H9 (cell line): ENCODE data around the gene FOLR1. TPM values are rescaled to one million over a fixed set of nuclear protein-coding genes. Genes with fewer than 3 reads are reported as not detected.

Source experiments
- DNase-seq: peaks from one replicate; pipeline ENCODE4 v3.0.0-alpha.2; 2017
- H2AFZ ChIP-seq: one replicate; pipeline ENCODE4 v1.6.1; 2013; ENCODE audit warnings: mild to moderate bottlenecking, low read length, control low read depth, moderate library complexity
- H2AK5ac ChIP-seq: 2 replicates; pipeline ENCODE4 v1.6.1; 2013; ENCODE audit warnings: low read length, control low read depth, mixed read lengths; ENCODE audit not compliant: insufficient read length
- H2BK120ac ChIP-seq: one replicate; pipeline ENCODE4 v1.6.1; 2013; ENCODE audit warnings: low read depth, mild to moderate bottlenecking, low read length, control low read depth, inconsistent platforms; ENCODE audit not compliant: poor library complexity, severe bottlenecking
- H2BK12ac ChIP-seq: 2 replicates; pipeline ENCODE4 v1.6.1; 2013; ENCODE audit warnings: low read length, control low read depth, mixed read lengths, low read depth; ENCODE audit not compliant: insufficient read length
- H2BK15ac ChIP-seq: 2 replicates; pipeline ENCODE4 v1.6.1; 2013; ENCODE audit warnings: low read depth, low read length, control low read depth
- H2BK20ac ChIP-seq: one replicate; pipeline ENCODE4 v1.6.1; 2013; ENCODE audit warnings: low read depth, mild to moderate bottlenecking, low read length, control low read depth, inconsistent platforms; ENCODE audit not compliant: poor library complexity, severe bottlenecking
- H2BK5ac ChIP-seq: 2 replicates; pipeline ENCODE4 v1.6.1; 2013; ENCODE audit warnings: low read length, control low read depth, mixed read lengths; ENCODE audit not compliant: insufficient read length
- H3K14ac ChIP-seq: 2 replicates; pipeline ENCODE4 v1.6.1; 2013; ENCODE audit warnings: low read length, control low read depth; ENCODE audit not compliant: insufficient read depth
- H3K18ac ChIP-seq: 2 replicates; pipeline ENCODE4 v1.6.1; 2013; ENCODE audit warnings: low read depth, mild to moderate bottlenecking, mixed read lengths, low read length, control low read depth; ENCODE audit not compliant: insufficient read length
- H3K23ac ChIP-seq: 2 replicates; pipeline ENCODE4 v1.6.1; 2013; ENCODE audit warnings: low read length, control low read depth, mixed read lengths, low read depth; ENCODE audit not compliant: insufficient read length
- H3K23me2 ChIP-seq: 2 replicates; pipeline ENCODE4 v1.6.1; 2013; ENCODE audit warnings: low read depth, mild to moderate bottlenecking, mixed read lengths, low read length, control low read depth; ENCODE audit not compliant: insufficient read length, poor library complexity, severe bottlenecking
- H3K27ac ChIP-seq: 2 replicates; pipeline ENCODE4 v1.5.1; 2013; ENCODE audit warnings: low read length, control low read depth, mixed read lengths, low read depth; ENCODE audit not compliant: insufficient read length
- H3K27me3 ChIP-seq: 2 replicates; pipeline ENCODE4 v1.6.1; 2013; ENCODE audit warnings: low read length, control low read depth, inconsistent platforms; ENCODE audit not compliant: insufficient read depth
- H3K4ac ChIP-seq: 2 replicates; pipeline ENCODE4 v1.6.1; 2013; ENCODE audit warnings: low read depth, mild to moderate bottlenecking, control low read depth, inconsistent platforms, low read length, moderate library complexity
- H3K4me1 ChIP-seq: 2 replicates; pipeline ENCODE4 v1.6.1; 2013; ENCODE audit warnings: low read length, control low read depth, inconsistent platforms; ENCODE audit not compliant: insufficient read depth
- H3K4me2 ChIP-seq: 2 replicates; pipeline ENCODE4 v1.6.1; 2013; ENCODE audit warnings: low read length, control low read depth, mixed read lengths; ENCODE audit not compliant: insufficient read length, insufficient read depth
- H3K56ac ChIP-seq: 2 replicates; pipeline ENCODE4 v1.6.1; 2013; ENCODE audit warnings: low read depth, mild to moderate bottlenecking, mixed read lengths, low read length, control low read depth; ENCODE audit not compliant: insufficient read length
- H3K79me1 ChIP-seq: 2 replicates; pipeline ENCODE4 v1.6.1; 2013; ENCODE audit warnings: low read depth, mild to moderate bottlenecking, moderate library complexity, low read length, control low read depth, inconsistent platforms; ENCODE audit not compliant: insufficient read depth, poor library complexity, severe bottlenecking
- H3K79me2 ChIP-seq: 2 replicates; pipeline ENCODE4 v1.6.1; 2013; ENCODE audit warnings: low read length, control low read depth, inconsistent platforms; ENCODE audit not compliant: insufficient read depth
- H3K9ac ChIP-seq: 2 replicates; pipeline ENCODE4 v1.6.1; 2013; ENCODE audit warnings: low read length, control low read depth, mixed read lengths; ENCODE audit not compliant: insufficient read length; ENCODE audit errors: extremely low read depth
- H3K9me3 ChIP-seq: one replicate; pipeline ENCODE4 v1.6.1; 2013; ENCODE audit warnings: low read depth, low read length, inconsistent platforms; ENCODE audit not compliant: control insufficient read depth
- H3T11ph ChIP-seq: one replicate; pipeline ENCODE4 v1.6.1; 2013; ENCODE audit warnings: mild to moderate bottlenecking, low read length, control low read depth, inconsistent platforms
- H4K20me1 ChIP-seq: one replicate; pipeline ENCODE4 v1.6.1; 2013; ENCODE audit not compliant: control insufficient read depth, insufficient read length, insufficient read depth
- H4K5ac ChIP-seq: 2 replicates; pipeline ENCODE4 v1.6.1; 2013; ENCODE audit warnings: low read depth, mild to moderate bottlenecking, mixed read lengths, low read length, control low read depth; ENCODE audit not compliant: insufficient read length
- H4K8ac ChIP-seq: replicated peaks from 2 replicates; pipeline ENCODE4 v1.6.1; 2013; ENCODE audit warnings: low read length, control low read depth, mixed read lengths, low read depth; ENCODE audit not compliant: insufficient read length
- H4K91ac ChIP-seq: 2 replicates; pipeline ENCODE4 v1.6.1; 2013; ENCODE audit warnings: low read depth, mild to moderate bottlenecking, moderate library complexity, mixed read lengths, low read length, control low read depth; ENCODE audit not compliant: insufficient read length
- H3K27ac Mint-ChIP-seq, 3 experiments: 2 replicates in 2 of 3; 3 replicates in 1 of 3; pipeline ENCODE4 v1.8.0; 2020 to 2021; ENCODE audit warnings: mixed read lengths in 3 of 3, mild to moderate bottlenecking in 1 of 3, moderate library complexity in 1 of 3
- H3K27me3 Mint-ChIP-seq: 2 replicates; pipeline ENCODE4 v1.8.0; 2021; ENCODE audit warnings: low read depth, mild to moderate bottlenecking, moderate library complexity, mixed read lengths
- H3K36me3 Mint-ChIP-seq, 3 experiments: 2 replicates in 2 of 3; 3 replicates in 1 of 3; pipeline ENCODE4 v1.8.0; 2020 to 2021; ENCODE audit warnings: low read depth in 3 of 3, mixed read lengths in 3 of 3; ENCODE audit not compliant: insufficient read depth in 1 of 3
- H3K4me1 Mint-ChIP-seq, 2 experiments: 2 replicates each; pipeline ENCODE4 v1.8.0; 2020; ENCODE audit warnings: mixed read lengths in 2 of 2
- H3K4me3 Mint-ChIP-seq, 2 experiments: 2 replicates in 1 of 2; 3 replicates in 1 of 2; pipeline ENCODE4 v1.8.0; 2020 to 2021; ENCODE audit warnings: mild to moderate bottlenecking in 2 of 2, mixed read lengths in 2 of 2, moderate library complexity in 1 of 2
- H3K9me3 Mint-ChIP-seq, 2 experiments: 2 replicates in 1 of 2; 3 replicates in 1 of 2; pipeline ENCODE4 v1.8.0; 2020; ENCODE audit warnings: mild to moderate bottlenecking in 2 of 2, mixed read lengths in 2 of 2, moderate library complexity in 1 of 2
- CTCF ChIP-seq: fragments of 200-600 bp; sonication (generic); conservative IDR thresholded peaks from 3 replicates; pipeline ENCODE4 v1.8.0; 2021; ENCODE audit warnings: antibody characterized with exemption, mild to moderate bottlenecking
- WGBS: extraction: QIAGEN DNeasy Blood & Tissue Kit; methylation state at CpG from one replicate; pipeline ENCODE4 v1.1.7; 2013; ENCODE audit warnings: missing lambda C conversion rate, low lambda C conversion rate, mixed read lengths; ENCODE audit not compliant: insufficient read length; ENCODE audit errors: extremely low coverage; 5-methylcytosine and 5-hydroxymethylcytosine counted together
- total RNA-seq: library from RNA; stranded (reverse); gene quantifications from 2 replicates; pipeline ENCODE4 v1.2.1, GENCODE V29; 2021

FOLR1 gene
- total RNA-seq, 1 experiment from 2014 or later: 0.92 TPM

GRCh38 chr11:72222907-72223614, 31.1 kb downstream of the FOLR1 start:
- no peak overlapping the region for H3K27ac Mint-ChIP-seq
- H3K9me3 ChIP-seq: no peaks in the 10 kb centered on the region

More at GRCh38 chr11:72222907-72223614, 31.1 kb downstream of the FOLR1 start:
- H3K9me3 Mint-ChIP-seq: no peaks in the 10 kb centered on the region
- H3K4me3 Mint-ChIP-seq: peak overlapping the region; percentile 76 to 90
- no peak overlapping the region for H2BK5ac ChIP-seq
- H3K4me1 ChIP-seq: peaks cover 2% of the 10 kb centered on the region; the same call in 1 of the 2 replicates
- no peak overlapping the region for H3K56ac ChIP-seq
- H3K4me2 ChIP-seq: peak overlapping the region; percentile 97
- H3K4ac ChIP-seq: no peak overlapping the region
- peaks cover 27 to 38% of the 10 kb centered on the region in 2 experiments for H3K4me1 Mint-ChIP-seq
- no peak overlapping the region for H3K23ac ChIP-seq
- peaks cover 0 to 23% (median 16%) of the 10 kb centered on the region in 3 experiments; a peak in 6 of 7 replicates for H3K36me3 Mint-ChIP-seq
- peaks cover 14% of the 10 kb centered on the region for H3K27me3 Mint-ChIP-seq
- peaks cover 16% of the 10 kb centered on the region for H3K23me2 ChIP-seq
- WGBS: no CpG with 5 or more reads among the region's 47 CpGs
- no peak overlapping the region for H3K14ac ChIP-seq
- no peak for TF ChIP-seq CTCF
- no peak overlapping the region for H2BK20ac ChIP-seq
- H4K5ac ChIP-seq: no peak overlapping the region
- no peak overlapping the region for H3K9ac ChIP-seq
- peak; percentile 96 for DNase-seq
- H2AFZ ChIP-seq: peak overlapping the region; percentile 3
- H2BK15ac ChIP-seq: no peak overlapping the region
- no peak overlapping the region for H4K8ac ChIP-seq
- H2BK12ac ChIP-seq: no peak overlapping the region
- H3T11ph ChIP-seq: no peak overlapping the region
- peaks cover 4% of the 10 kb centered on the region; the same call in 1 of the 2 replicates for H3K79me2 ChIP-seq
- H4K20me1 ChIP-seq: peaks cover under 1% of the 10 kb centered on the region
- H3K27me3 ChIP-seq: no peaks in the 10 kb centered on the region
- H2BK120ac ChIP-seq: no peak overlapping the region
- H3K79me1 ChIP-seq: peaks cover 3% of the 10 kb centered on the region
- H3K27ac ChIP-seq: no peak overlapping the region
- H2AK5ac ChIP-seq: no peak overlapping the region
- no peak overlapping the region for H4K91ac ChIP-seq
- H3K18ac ChIP-seq: no peak overlapping the region
